GM18909 (cell line): Measurements from ENCODE around the gene ZNF641.
A peak's percentile ranks its signal among the peaks of the same experiment; 100 is the strongest.

Experiments
- ATAC-seq: cut with Tn5 transposase; IDR thresholded peaks from one replicate; pipeline ENCODE4 v1.9.1; 2021; ENCODE audit warnings: mild to moderate bottlenecking; ENCODE audit not compliant: unreplicated experiment, poor library complexity

Gene ZNF641

DNA sequence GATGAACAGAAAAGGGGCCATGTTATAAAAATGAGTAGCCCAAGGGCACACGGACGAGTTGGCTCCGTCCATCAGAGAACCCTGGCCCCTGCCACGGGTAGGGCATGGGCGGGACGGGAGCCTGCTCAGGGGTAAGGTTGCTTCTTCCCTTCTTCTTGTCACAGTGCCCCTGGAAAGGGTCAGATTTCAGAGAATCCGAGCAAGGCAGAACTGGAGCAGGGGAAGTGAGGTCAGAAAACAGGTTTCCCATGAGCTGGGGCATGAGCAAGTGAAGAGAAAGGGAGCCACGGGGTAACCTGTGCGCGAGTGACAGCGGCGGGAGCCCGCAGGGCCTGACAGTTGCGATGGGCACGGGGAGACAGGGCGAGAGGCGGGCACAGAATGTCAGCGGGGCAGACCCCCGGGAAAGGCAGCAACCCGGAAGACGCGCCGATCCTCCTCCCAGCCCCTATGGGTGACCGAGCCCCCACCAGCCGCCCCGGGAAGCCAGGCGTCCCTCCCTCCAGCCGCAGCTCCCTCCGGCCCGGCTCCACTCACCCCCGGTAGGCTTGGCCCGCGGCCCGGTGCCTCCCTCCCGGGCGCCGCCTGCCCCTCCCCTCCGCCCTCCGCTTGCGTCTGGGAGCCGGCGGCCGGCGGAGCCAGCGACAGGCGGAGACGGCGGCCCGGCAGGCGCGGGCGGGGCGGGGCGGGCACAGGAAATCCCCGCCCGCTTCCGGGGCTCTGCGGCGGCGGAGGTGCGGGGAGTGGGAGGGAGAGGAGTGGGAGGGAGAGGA, at the start of gene ZNF641:
TSS of gene ZNF641 (minus strand) at position 671 of the 773 bp plus-strand sequence. CDS start 2,829 bp downstream, outside the sequence.
- peak; percentile 86 for ATAC-seq

GRCh38 chr12:48390026-48390425, 39.3 kb upstream of the ZNF641 start:
- ATAC-seq = no peak

GRCh38 chr12:48389409-48389808, 38.7 kb upstream of the ZNF641 start:
- ATAC-seq = no peak

GRCh38 chr12:48388938-48389337, 38.2 kb upstream of the ZNF641 start:
- no peak for ATAC-seq

DNA sequence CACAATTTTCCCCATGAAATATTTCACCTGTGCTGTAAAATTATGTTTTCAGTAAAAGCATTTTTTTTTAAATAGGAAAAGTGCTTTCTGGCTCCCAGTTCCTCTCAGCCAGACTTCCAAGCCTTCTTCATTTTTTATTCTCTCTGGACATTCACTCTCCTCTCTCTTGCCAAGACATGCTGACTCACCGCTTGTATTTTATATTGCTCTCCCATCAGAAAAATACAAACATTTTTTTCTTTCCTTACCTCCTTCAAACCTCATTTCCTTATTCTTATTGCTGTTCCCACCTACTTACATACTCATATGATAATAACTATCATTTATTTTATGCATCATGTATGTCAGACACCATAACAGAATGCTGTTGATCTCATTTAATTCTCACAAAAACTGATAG, 37.7 kb upstream of the ZNF641 start:
- ATAC-seq = no peak

GRCh38 chr12:48380596-48380995, 29.9 kb upstream of the ZNF641 start:
- no peak for ATAC-seq

DNA sequence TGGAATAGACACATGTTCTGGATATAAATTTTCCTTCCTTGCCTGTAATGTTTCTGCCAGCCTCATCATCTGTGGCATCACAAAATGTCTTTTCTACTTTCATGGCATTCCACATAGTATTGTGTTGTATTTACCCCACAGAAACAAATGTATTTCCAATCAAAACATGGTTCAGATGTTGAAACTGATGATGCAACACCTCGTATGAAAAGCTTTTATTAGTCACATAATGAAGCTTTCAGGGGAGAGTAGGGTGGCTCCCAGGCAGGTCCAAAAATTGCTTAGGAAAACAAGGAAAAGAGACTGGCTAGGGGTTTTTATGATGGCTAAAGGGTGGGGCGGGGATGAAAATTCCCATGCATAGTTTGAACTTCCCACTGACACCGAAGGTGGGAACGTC, 29.1 kb upstream of the ZNF641 start:
- ATAC-seq = no peak

DNA sequence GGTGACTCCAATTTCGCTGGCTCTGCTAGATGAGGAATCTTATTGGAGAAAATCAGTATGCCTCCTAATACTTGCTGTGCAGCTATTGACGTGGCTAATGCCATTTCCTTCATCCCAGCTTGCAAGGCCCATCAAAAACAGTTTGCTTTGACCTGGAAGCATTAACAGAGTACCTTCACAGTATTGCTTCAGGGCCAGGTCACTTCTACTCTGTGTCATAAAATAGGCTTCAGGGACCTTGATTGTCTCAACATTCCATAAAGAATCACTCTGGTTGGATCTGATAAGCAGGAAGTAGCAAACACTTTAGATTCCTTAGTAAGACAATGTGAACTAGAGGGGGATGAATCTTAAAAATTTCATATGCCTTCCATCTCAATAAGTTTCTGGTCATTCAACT, 26.9 kb upstream of the ZNF641 start:
- no peak for ATAC-seq

DNA sequence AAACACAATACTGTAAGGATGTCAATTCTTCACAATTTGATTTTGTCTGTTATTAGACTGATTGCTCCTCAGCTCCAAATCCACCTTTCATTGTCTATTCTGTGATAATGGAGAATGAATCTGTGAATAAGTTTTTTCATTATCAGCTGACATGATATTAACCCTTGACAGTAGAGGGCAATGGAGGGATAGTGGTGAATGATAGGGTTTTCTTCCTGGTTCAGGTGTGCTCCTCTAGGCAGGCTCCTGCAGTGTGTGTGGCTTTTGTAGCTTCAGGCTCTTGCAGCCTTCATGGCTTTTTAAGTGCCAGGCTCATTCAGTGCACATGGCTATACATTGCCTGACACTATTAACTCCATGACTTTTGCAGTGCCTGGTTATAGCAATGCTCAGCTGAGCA, 23.4 kb upstream of the ZNF641 start:
- no peak for ATAC-seq

- ATAC-seq = no peak
Measured at GRCh38 chr12:48366131-48366530, 15.4 kb upstream of the ZNF641 start.

DNA sequence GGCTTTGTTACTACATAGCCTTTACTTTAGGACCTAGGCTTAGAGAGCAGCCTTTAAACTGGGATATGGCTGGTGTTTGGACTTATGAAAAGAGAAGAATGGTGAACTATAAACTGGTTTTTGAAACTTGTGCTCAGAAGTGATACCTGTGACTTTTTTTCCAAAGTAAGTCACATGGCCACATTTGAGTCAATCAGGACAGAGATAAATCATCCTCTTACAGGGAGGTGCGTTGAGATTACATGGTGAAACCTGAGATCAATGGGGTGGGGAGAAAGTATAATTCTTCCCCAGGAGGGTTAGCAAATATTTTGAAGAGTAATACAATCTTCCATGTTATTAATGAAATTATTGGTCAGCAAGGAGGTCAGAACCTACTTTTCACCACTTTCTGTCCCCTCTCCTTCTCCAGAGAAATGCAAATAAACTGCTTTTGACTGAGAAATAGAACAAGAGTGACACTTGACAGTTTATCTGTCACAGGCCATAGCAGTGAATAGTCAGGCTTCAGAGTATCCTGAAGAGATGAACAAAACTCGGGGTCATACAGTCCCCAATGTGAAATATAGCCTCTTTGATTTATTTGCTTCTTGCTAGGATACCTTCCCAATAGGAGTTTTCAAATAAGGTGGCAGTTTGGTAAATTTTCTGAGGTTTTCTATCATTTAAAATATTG, 11.1 kb upstream of the ZNF641 start:
- no peak for ATAC-seq

DNA sequence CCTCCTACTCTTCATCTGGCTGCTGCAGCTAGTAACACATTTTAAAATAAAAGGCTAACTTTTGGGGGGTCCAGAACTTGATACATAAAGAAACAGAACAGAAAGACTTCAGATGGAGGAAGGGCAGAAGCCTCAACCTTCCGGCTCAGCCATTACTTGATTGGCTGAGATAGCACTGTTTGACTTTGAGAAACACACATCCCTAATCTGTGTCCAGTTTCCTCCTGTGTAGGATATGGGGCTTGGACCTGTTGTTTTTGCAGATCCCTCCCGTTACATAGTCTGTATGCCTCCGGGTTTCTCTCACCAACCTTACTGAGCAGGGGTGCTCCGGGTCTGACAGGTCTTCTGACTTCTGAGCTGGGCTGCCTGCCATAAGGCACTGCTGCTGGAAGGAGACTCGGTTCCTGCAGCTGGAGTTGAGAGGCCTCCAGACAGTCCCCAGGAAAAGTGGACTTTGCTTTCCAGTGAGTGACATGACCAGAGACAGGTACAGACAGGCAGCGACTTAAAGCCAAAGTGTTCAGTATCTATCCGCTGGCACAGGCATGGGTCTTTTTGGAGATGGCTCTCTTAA, 8.3 kb upstream of the ZNF641 start:
- no peak for ATAC-seq

DNA sequence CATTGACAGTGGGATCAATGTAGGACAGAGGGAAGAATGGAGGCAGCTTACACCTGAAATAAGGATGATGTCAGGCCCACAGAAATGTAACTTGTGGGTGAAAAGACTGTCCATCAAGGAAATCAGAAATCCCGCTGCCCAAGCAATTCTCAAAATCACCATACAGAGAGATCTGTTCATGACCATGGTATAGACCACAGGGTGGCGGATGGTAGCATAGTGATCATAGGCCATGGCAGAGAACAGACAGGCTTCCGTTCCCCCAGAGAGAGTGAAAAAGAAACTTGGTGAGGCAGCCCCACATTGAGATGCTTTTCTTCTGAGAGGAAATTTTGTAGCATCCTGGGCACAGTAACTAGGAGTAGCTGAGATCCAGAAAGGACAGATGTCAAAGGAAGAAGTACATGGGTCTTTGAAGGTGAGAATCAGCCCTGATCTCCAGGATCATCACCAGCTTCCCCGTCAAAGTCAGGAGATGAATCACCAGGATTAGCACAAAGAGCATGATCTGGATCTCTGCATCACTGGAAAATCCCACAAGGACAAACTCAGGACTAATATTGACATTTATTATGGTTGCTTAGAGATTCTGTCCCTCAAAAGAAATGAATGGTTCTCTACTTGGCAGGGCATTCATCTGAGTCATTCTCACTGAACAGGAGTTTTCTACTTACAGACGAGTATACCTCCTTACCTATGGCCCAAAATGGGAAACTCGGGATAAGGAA, 5.5 kb upstream of the ZNF641 start:
- ATAC-seq = no peak

DNA sequence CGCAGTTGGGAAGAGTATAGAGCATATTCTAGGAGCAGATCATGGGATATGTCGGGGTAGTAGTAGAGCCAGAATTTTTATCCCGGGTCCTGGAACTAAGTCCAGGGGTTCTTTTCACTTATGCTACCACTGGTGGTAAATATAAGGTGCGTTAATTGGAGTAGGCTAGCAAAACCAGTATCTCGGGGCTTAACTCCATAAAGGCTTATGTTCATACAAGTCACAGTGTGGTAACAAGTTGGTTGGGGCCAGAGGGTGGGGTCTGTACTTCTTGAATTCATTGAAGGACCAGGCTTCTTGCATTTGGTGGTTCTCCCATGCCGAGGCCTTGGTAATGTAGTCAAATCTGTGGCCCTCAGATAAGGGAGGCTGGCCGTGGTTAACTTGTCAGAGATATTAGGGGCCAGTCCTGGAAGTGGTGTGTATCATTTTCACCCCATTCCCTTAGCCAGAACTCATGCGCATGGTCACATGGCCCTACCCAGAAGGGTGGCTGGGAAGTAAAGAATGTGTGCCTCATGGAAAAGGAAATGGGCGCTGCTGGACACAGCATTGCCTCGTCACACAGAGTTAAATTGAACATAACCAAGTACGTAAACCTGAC, 1.5 kb upstream of the ZNF641 start:
- no peak for ATAC-seq

DNA sequence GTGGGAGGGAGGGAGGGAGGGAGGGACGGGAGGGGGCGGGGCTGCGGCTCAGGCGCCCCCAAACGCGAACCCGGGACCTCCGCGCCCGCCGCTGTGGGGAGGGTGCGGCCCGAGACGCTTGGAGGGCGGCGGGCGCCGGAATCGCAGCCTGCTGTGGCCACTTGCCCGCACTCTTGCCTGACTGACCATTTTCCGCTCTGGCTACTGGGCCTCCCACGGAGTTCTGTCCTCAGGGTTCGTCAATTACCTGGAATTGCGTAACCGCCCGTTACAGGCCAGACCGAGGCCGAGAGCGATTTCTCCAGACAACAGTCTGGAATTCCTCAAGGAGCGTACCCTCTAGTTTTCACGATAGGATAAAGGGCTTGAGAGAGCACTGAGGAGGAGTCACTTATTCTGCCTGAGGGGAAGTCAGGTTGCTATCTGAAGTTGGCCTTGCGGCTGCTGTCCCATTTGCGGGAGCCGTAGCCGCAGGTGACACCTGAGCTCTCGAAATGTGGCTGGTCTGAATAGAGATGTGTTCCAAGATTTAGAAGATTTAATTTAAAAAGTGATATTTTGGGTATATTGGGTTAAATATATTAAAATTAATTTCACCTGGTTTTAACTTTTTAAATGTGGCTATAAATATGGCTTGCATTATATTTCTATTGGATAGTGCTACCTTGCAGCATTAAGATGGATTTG, 446 bp upstream of the ZNF641 start:
- peak; percentile 53 for ATAC-seq

- ATAC-seq = no peak
Measured at GRCh38 chr12:48349471-48349870, 1.2 kb downstream of the ZNF641 start.

- no peak for ATAC-seq
Measured at GRCh38 chr12:48342980-48343379, 7.7 kb downstream of the ZNF641 start.

DNA sequence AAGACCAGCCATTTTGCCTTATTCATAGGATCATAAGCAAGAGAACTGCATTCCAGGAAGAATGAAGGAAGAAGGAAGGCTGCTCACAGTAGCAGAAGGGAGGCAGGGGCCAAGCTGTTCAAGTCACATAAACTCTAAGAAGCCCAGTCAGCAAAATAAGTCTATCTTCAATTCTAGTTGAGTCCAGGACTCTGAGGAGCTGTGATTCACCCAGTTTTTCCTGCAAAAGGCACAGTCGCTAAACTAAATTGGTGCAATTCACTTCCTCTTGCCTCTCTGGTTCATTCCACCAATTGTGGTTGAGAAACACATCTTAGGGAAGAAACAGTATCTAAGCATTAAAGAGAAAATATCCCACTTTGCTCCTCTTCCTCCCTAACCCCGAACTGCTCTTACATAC, 9.8 kb downstream of the ZNF641 start:
- ATAC-seq = no peak

DNA sequence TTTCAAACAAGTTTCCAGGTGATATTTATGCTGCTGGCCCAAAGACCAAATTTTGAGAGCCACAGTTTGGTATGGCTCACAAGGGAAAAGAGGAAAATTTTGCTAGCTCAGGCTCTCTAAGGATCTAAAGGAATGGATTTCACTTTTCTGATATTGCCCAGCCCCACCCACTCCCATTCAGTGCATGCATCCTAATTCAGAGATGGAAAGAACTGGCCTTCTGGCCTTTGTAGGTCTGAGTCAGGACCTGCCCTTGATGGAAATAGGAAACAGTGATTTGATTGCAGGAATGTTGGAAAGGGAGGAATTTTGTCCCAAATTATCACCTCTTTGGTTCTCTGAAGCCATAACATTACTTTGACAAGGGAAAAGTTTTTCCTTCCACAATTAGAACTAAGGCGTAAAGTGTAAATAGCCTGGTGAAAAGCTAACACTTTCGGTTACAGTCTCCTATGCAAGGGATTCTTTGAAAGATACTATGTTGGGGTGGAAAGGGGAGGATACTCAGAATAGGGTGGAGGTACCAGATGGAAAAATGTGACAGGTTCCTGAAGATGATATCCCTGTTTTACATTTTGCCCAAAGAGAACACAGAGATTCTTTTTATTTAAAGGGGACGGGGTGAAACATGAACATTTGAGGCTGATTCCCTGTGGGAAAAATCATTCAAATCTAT, 11.1 kb downstream of the ZNF641 start:
- no peak for ATAC-seq
